ENCODE measurements around the gene SYT3. TPM values are rescaled to one million over a fixed set of nuclear protein-coding genes. Genes with fewer than 3 reads are reported as not detected.

SYT3 gene
- total RNA-seq, 1 experiment from 2014 or later: 0.41 TPM

DNA sequence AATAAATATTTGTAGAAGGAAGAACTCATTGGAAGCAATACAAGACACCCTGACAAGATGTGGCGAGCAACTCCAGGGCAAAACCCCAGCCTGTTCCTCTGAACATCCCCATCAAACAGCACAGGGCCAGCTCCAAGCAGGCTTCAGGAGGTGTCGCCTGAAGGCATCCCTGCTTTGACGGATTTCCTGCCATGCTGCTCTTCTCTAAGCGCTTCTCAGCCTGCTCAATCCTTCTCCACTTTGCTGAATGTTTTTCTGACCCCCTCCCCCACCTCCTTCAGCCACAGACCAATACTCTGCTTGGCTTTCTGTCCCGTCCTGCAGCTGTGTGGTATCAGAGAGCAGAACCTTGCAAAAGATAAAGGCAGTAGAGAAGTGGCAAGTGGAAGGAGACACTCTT lies 38.0 kb upstream of the SYT3 start:
- Mint-ChIP-seq H3K4me3 (ENCODE audit: unreplicated experiment) (no peak overlapping the region), H3K36me3 (ENCODE audit: insufficient read depth, unreplicated experiment) (peaks cover 6% of the 10 kb centered on the region), H3K4me1 (ENCODE audit: low read depth, unreplicated experiment) (no peaks in the 10 kb centered on the region), H3K9me3 (ENCODE audit: unreplicated experiment) (peaks cover 10% of the 10 kb centered on the region), H3K27me3 (ENCODE audit: insufficient read depth, unreplicated experiment) (peaks cover 24% of the 10 kb centered on the region), H3K27ac (ENCODE audit: unreplicated experiment) (no peak overlapping the region)
- TF ChIP-seq, protein P1, sequence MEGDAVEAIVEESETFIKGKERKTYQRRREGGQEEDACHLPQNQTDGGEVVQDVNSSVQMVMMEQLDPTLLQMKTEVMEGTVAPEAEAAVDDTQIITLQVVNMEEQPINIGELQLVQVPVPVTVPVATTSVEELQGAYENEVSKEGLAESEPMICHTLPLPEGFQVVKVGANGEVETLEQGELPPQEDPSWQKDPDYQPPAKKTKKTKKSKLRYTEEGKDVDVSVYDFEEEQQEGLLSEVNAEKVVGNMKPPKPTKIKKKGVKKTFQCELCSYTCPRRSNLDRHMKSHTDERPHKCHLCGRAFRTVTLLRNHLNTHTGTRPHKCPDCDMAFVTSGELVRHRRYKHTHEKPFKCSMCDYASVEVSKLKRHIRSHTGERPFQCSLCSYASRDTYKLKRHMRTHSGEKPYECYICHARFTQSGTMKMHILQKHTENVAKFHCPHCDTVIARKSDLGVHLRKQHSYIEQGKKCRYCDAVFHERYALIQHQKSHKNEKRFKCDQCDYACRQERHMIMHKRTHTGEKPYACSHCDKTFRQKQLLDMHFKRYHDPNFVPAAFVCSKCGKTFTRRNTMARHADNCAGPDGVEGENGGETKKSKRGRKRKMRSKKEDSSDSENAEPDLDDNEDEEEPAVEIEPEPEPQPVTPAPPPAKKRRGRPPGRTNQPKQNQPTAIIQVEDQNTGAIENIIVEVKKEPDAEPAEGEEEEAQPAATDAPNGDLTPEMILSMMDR (IDR thresholded peaks at IDR 0.05; ENCODE audit: insufficient read depth in 1 of 2, low read depth in 1 of 2, low read length in 1 of 2, severe bottlenecking in 1 of 2, unreplicated experiment in 1 of 2): no peak
- H3K9me3 ChIP-seq: no peaks in the 10 kb centered on the region
- ChIA-PET CTCF (no interaction called here), POLR2A (no interaction called here)
- H3K4me3 ChIP-seq (ENCODE audit: low read depth, low read length): no peak overlapping the region
- H3K36me3 ChIP-seq (ENCODE audit: control insufficient read depth, insufficient read depth, low read length): no peaks in the 10 kb centered on the region
- no TSS peak for BruUV-seq (replicated peaks)
- intact Hi-C loops (cut with micrococcal nuclease; ENCODE audit: unreplicated experiment): no loop called here
- DNase-seq: no peak
- H3K27me3 ChIP-seq (replicated peaks; ENCODE audit: control insufficient read depth, insufficient read depth, low read length): no peaks in the 10 kb centered on the region; the same call in 1 of the 2 replicates
- H3K4me1 ChIP-seq: no peaks in the 10 kb centered on the region

DNA sequence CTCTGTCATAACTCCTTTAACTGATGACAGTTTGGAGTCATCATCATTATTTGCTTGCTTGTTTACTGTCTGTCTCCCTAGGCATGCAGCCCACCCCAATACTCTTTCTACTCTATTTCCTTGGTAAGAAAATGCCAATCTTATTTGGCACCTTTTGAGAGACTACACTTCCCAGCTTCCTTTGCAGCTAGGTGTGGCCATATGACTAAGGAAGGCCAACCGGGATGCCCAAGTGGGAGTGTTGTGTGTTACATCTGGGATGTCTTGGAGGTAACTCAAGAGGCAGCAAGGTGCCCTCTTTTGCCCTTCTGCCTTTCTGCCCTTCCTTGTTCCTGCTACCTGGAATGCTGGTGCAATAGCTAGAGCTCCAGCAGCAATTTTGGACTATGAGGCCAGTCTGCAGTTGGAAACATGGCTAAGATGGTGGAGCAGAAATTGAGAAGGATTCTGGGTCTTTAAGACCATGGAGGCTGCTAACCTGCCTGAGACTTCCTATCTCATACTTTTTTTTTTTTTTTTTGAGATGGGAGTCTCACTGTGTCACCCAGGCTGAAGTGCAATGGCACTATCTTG lies 37.0 kb upstream of the SYT3 start:
- H3K27me3 ChIP-seq (replicated peaks; ENCODE audit: control insufficient read depth, insufficient read depth, low read length): no peaks in the 10 kb centered on the region; the same call in 1 of the 2 replicates
- H3K4me1 ChIP-seq: no peaks in the 10 kb centered on the region
- intact Hi-C loops (cut with micrococcal nuclease; ENCODE audit: unreplicated experiment): no loop called here
- ChIA-PET POLR2A (no interaction called here), CTCF (no interaction called here)
- DNase-seq: no peak
- Mint-ChIP-seq H3K36me3 (ENCODE audit: insufficient read depth, unreplicated experiment) (peaks cover 6% of the 10 kb centered on the region), H3K27me3 (ENCODE audit: insufficient read depth, unreplicated experiment) (peaks cover 20% of the 10 kb centered on the region), H3K27ac (ENCODE audit: unreplicated experiment) (no peak overlapping the region), H3K4me1 (ENCODE audit: low read depth, unreplicated experiment) (no peaks in the 10 kb centered on the region), H3K4me3 (ENCODE audit: unreplicated experiment) (no peak overlapping the region), H3K9me3 (ENCODE audit: unreplicated experiment) (peaks cover 10% of the 10 kb centered on the region)
- TF ChIP-seq, protein P1 (IDR thresholded peaks at IDR 0.05; ENCODE audit: insufficient read depth in 1 of 2, low read depth in 1 of 2, low read length in 1 of 2, severe bottlenecking in 1 of 2, unreplicated experiment in 1 of 2): no peak
- no peak overlapping the region for H3K4me3 ChIP-seq (ENCODE audit: low read depth, low read length)
- H3K36me3 ChIP-seq (ENCODE audit: control insufficient read depth, insufficient read depth, low read length): no peaks in the 10 kb centered on the region
- no peaks in the 10 kb centered on the region for H3K9me3 ChIP-seq
- BruUV-seq (replicated peaks): no TSS peak

DNA sequence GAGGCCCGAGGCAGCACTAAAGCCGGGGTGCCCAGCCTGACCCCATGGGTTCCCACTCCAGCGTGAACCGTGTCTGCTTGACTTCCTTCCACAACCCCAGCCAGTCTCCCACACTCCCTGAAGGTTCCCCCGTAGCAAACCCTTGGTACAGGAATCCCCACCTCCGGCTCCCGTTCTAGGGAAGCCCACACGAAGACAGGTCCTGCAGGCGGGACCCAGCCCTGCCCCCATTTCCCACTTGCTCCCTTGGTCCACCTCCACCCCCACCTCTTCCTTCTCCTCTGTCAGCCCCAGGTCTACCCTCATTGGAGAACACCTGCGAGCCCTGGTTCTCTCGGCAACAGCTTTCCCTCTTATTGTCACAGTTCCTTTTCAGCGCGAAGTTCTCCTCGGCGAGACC lies 33.4 kb upstream of the SYT3 start:
- no peaks in the 10 kb centered on the region for H3K9me3 Mint-ChIP-seq (ENCODE audit: unreplicated experiment)
- no peaks in the 10 kb centered on the region for H3K9me3 ChIP-seq
- no peak overlapping the region for H3K27ac Mint-ChIP-seq (ENCODE audit: unreplicated experiment)
- H3K4me3 Mint-ChIP-seq (ENCODE audit: unreplicated experiment): no peak overlapping the region
- no peak overlapping the region for H3K4me3 ChIP-seq (ENCODE audit: low read depth, low read length)
- POLR2A ChIA-PET: no interaction called here
- peaks cover 11% of the 10 kb centered on the region for H3K4me1 Mint-ChIP-seq (ENCODE audit: low read depth, unreplicated experiment)
- CTCF ChIA-PET: no interaction called here
- TF ChIP-seq, protein P1 (IDR thresholded peaks at IDR 0.05; ENCODE audit: insufficient read depth in 1 of 2, low read depth in 1 of 2, low read length in 1 of 2, severe bottlenecking in 1 of 2, unreplicated experiment in 1 of 2): no peak
- no peaks in the 10 kb centered on the region for H3K4me1 ChIP-seq
- no peaks in the 10 kb centered on the region for H3K36me3 ChIP-seq (ENCODE audit: control insufficient read depth, insufficient read depth, low read length)
- intact Hi-C loops (cut with micrococcal nuclease; ENCODE audit: unreplicated experiment): no loop called here
- H3K27me3 ChIP-seq (replicated peaks; ENCODE audit: control insufficient read depth, insufficient read depth, low read length): no peaks in the 10 kb centered on the region
- H3K27me3 Mint-ChIP-seq (ENCODE audit: insufficient read depth, unreplicated experiment): peaks cover 18% of the 10 kb centered on the region
- DNase-seq: no peak
- no TSS peak for BruUV-seq (replicated peaks)
- H3K36me3 Mint-ChIP-seq (ENCODE audit: insufficient read depth, unreplicated experiment): no peaks in the 10 kb centered on the region
